IMR-90 (cell line): Measurements from ENCODE around the gene ANO2. TPM values are rescaled to one million over a fixed set of nuclear protein-coding genes. Genes with fewer than 3 reads are reported as not detected.

Experiments used
- ATAC-seq: fragments of 200-7000 bp; cut with Tn5 transposase; 2 replicates; pipeline ENCODE4 v1.9.1; 2020; ENCODE audit warnings: low read depth, mild to moderate bottlenecking, moderate library complexity
- BruUV-seq: library from RNA; stranded (reverse); fragments of 400-500 nt; replicated peaks from 2 replicates; lab custom pipeline; 2021; lab: Mats Ljungman, UMichigan
- CTCF ChIA-PET: fragments of 300-600 bp; formaldehyde crosslinking; extraction: SDS; loops from one replicate; lab custom pipeline; 2021; ENCODE audit warnings: antibody characterized with exemption; lab: Yijun Ruan, JAX
- POLR2A ChIA-PET: fragments of 300-600 bp; sonication (Branson Sonifier 250); formaldehyde crosslinking; loops from one replicate; lab custom pipeline; 2022; ENCODE audit warnings: antibody characterized with exemption; ENCODE audit not compliant: unreplicated experiment; lab: Charles Lee
- DNase-seq: peaks from one replicate; pipeline ENCODE4 v3.0.0; 2013
- H2AFZ ChIP-seq: replicated peaks from 2 replicates; pipeline ENCODE3; 2013; ENCODE audit warnings: low read length, mild to moderate bottlenecking; ENCODE audit not compliant: poor library complexity
- H2AK5ac ChIP-seq: 2 replicates; pipeline ENCODE4 v1.6.1; 2013; ENCODE audit warnings: low read depth, low read length, inconsistent platforms
- H2AK9ac ChIP-seq: replicated peaks from 2 replicates; pipeline ENCODE3; 2013; ENCODE audit warnings: mild to moderate bottlenecking, low read depth, low read length, moderate library complexity; ENCODE audit not compliant: poor library complexity
- H2BK120ac ChIP-seq: 2 replicates; pipeline ENCODE4 v1.6.1; 2013; ENCODE audit warnings: low read depth, low read length, inconsistent platforms
- H2BK15ac ChIP-seq: 3 replicates; pipeline ENCODE4 v1.6.1; 2013; ENCODE audit warnings: low read depth, low read length, inconsistent platforms
- H2BK20ac ChIP-seq: 2 replicates; pipeline ENCODE4 v1.6.1; 2013; ENCODE audit warnings: low read depth, mild to moderate bottlenecking, inconsistent platforms, low read length, moderate library complexity
- H2BK5ac ChIP-seq: 2 replicates; pipeline ENCODE4 v1.6.1; 2013; ENCODE audit warnings: mild to moderate bottlenecking, low read depth, low read length, inconsistent platforms; ENCODE audit not compliant: poor library complexity, severe bottlenecking
- H3K14ac ChIP-seq: replicated peaks from 2 replicates; pipeline ENCODE4 v1.6.1; 2013; ENCODE audit warnings: low read depth, low read length, inconsistent platforms
- H3K18ac ChIP-seq: 2 replicates; pipeline ENCODE4 v1.6.1; 2013; ENCODE audit warnings: low read depth, low read length, control low read depth
- H3K23ac ChIP-seq: 2 replicates; pipeline ENCODE4 v1.6.1; 2013; ENCODE audit warnings: low read depth, low read length, inconsistent platforms
- H3K27ac ChIP-seq: 2 replicates; pipeline ENCODE4 v1.5.1; 2013; ENCODE audit warnings: mild to moderate bottlenecking, control low read depth, low read length; ENCODE audit not compliant: insufficient read depth
- H3K27me3 ChIP-seq: 2 replicates; pipeline ENCODE4 v1.6.1; 2013; ENCODE audit warnings: low read length; ENCODE audit not compliant: control insufficient read depth, insufficient read depth
- H3K36me3 ChIP-seq: 2 replicates; pipeline ENCODE4 v1.6.1; 2013; ENCODE audit warnings: low read length, mixed read lengths; ENCODE audit not compliant: control insufficient read depth, insufficient read depth
- H3K4ac ChIP-seq: 2 replicates; pipeline ENCODE4 v1.6.1; 2013; ENCODE audit warnings: low read depth, low read length, inconsistent platforms
- H3K4me1 ChIP-seq: 2 replicates; pipeline ENCODE4 v1.6.1; 2013; ENCODE audit warnings: low read length, mixed read lengths; ENCODE audit not compliant: control insufficient read depth, insufficient read depth
- H3K4me2 ChIP-seq: 2 replicates; pipeline ENCODE4 v1.6.1; 2013; ENCODE audit warnings: low read depth, mild to moderate bottlenecking, control low read depth, low read length, moderate library complexity
- H3K4me3 ChIP-seq: 2 replicates; pipeline ENCODE4 v1.5.1; 2013; ENCODE audit warnings: low read depth, mild to moderate bottlenecking, control low read depth, low read length, moderate library complexity; ENCODE audit not compliant: insufficient read depth
- H3K56ac ChIP-seq: 2 replicates; pipeline ENCODE4 v1.6.1; 2013; ENCODE audit warnings: low read length, inconsistent platforms; ENCODE audit not compliant: insufficient read depth; ENCODE audit errors: extremely low read depth
- H3K79me1 ChIP-seq, 2 experiments: 2 replicates each; pipeline ENCODE4 v1.6.1; 2013; ENCODE audit warnings: low read length in 2 of 2, inconsistent platforms in 1 of 2, low read depth in 1 of 2
- H3K9ac ChIP-seq: 2 replicates; pipeline ENCODE4 v1.6.1; 2013; ENCODE audit warnings: low read depth, low read length, control low read depth
- H3K9me1 ChIP-seq: 2 replicates; pipeline ENCODE4 v1.6.1; 2013; ENCODE audit warnings: low read length, inconsistent platforms; ENCODE audit not compliant: insufficient read depth
- H3K9me3 ChIP-seq: 2 replicates; pipeline ENCODE4 v1.6.1; 2013; ENCODE audit warnings: low read length; ENCODE audit not compliant: control insufficient read depth, insufficient read depth
- H4K20me1 ChIP-seq: 2 replicates; pipeline ENCODE4 v1.6.1; 2013; ENCODE audit warnings: low read length, inconsistent platforms; ENCODE audit not compliant: insufficient read depth
- H4K5ac ChIP-seq: 2 replicates; pipeline ENCODE4 v1.6.1; 2013; ENCODE audit warnings: mild to moderate bottlenecking, low read depth, low read length, control low read depth
- H4K8ac ChIP-seq, 2 experiments: 2 replicates each; pipeline ENCODE4 v1.6.1; 2013; ENCODE audit warnings: low read depth in 2 of 2, low read length in 2 of 2, control low read depth in 1 of 2, inconsistent platforms in 1 of 2
- H4K91ac ChIP-seq: 2 replicates; pipeline ENCODE4 v1.6.1; 2013; ENCODE audit warnings: low read depth, low read length, inconsistent platforms; ENCODE audit not compliant: insufficient read depth
- FOS ChIP-seq: fragments of 150-350 bp; IDR thresholded peaks from 2 replicates; pipeline ENCODE4 v1.6.1; 2016; ENCODE audit warnings: low read depth, low read length
- MXI1 ChIP-seq: IDR thresholded peaks from 2 replicates; pipeline ENCODE4 v1.6.1; 2012; ENCODE audit warnings: low read depth, mild to moderate bottlenecking, low read length, moderate library complexity, borderline replicate concordance
- NFE2L2 ChIP-seq: fragments of 150-350 bp; IDR thresholded peaks from 2 replicates; pipeline ENCODE4 v1.6.1; 2016; ENCODE audit warnings: low read depth, mild to moderate bottlenecking, low read length
- POLR2A ChIP-seq: IDR thresholded peaks from 2 replicates; pipeline ENCODE4 v1.6.1; 2012; ENCODE audit warnings: mild to moderate bottlenecking, low read depth, low read length
- RFX5 ChIP-seq: IDR thresholded peaks from 2 replicates; pipeline ENCODE4 v1.8.0; 2012; ENCODE audit warnings: low read depth, mild to moderate bottlenecking, low read length, moderate library complexity
- SMC3 ChIP-seq: fragments of 150-350 bp; IDR thresholded peaks from 2 replicates; pipeline ENCODE4 v1.6.1; 2016; ENCODE audit warnings: low read depth, mild to moderate bottlenecking, antibody characterized with exemption, low read length, moderate library complexity
- WGBS, 2 experiments: methylation state at CpG; one replicate each; pipeline versions ENCODE4 v1.1.5 to v1.1.7; 2013; ENCODE audit warnings: missing lambda C conversion rate in 2 of 2; ENCODE audit not compliant: insufficient read length in 1 of 2; ENCODE audit errors: extremely low coverage in 2 of 2; 5-methylcytosine and 5-hydroxymethylcytosine counted together
- dilution Hi-C: fragments of 300-500 bp; cut with HindIII; formaldehyde crosslinking; loops from one replicate; pipeline ENCODE4 v1.14.3; 2018; ENCODE audit warnings: low sequenced_read_pairs; ENCODE audit not compliant: unreplicated experiment
- in situ Hi-C: fragments of 300-500 bp; cut with MboI; formaldehyde crosslinking; loops from 3 replicates; pipeline ENCODE4 v1.14.3; 2019; ENCODE audit warnings: low sequenced_read_pairs, inconsistent platforms, mixed read lengths
- intact Hi-C: fragments of 100-400 bp; cut with micrococcal nuclease; formaldehyde crosslinking; loops from 2 replicates; pipeline ENCODE4 v1.10.0; 2022
- polyA plus RNA-seq, 3 experiments: library from polyadenylated mRNA; depleted of rRNA; stranded (reverse); fragments of >200 nt; gene quantifications; 2 replicates each; pipeline ENCODE4 v1.2.3, GENCODE V29; 2012; ENCODE audit warnings: low replicate concordance in 1 of 3
- total RNA-seq: library from RNA; depleted of rRNA; stranded (reverse); fragments of >200 nt; gene quantifications from 2 replicates; pipeline ENCODE4 v1.2.3, GENCODE V29; 2012
- TF ChIP-seq, protein P1 (sequence below): fragments of 150-350 bp; IDR thresholded peaks from 2 replicates; pipeline ENCODE4 v1.6.1; 2016; ENCODE audit warnings: low read depth, mild to moderate bottlenecking, low read length, moderate library complexity, borderline replicate concordance
- TF ChIP-seq, protein P2 (sequence below): fragments of 150-350 bp; IDR thresholded peaks from 2 replicates; pipeline ENCODE4 v1.6.1; 2017; ENCODE audit warnings: mild to moderate bottlenecking, antibody characterized with exemption, low read length, low read depth

Gene ANO2
- total and polyA plus RNA-seq, 2 of the 4 experiments (the other 2 are of a cell fraction), result 0.22 TPM; not detected in 1

DNA sequence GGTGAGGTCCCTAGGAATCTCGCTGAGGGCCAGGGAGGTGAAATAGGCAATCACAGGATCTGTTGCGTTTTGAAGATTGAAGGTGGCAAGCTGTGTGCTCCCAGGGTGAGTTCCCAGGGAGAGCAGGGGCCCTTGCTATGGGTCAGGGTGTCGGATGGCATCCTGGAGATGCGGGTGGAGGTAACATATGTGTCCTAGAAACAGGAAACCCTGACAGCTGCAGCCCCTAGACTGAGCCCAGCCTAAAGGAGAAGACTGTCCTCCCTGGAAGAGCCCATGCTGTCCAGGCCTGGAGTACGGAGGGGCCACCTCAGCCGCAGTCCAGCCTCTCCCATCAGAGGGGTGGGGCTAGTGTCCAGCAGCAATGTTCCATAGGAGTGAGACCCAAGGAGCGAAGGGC is 318.9 kb downstream of the ANO2 start:
- H3K23ac ChIP-seq, result no peak overlapping the region
- no peak overlapping the region for H3K4me2 ChIP-seq
- ChIA-PET POLR2A (no interaction called here), CTCF (no interaction called here)
- H2BK120ac ChIP-seq, result no peak overlapping the region
- no peak overlapping the region for H3K9ac ChIP-seq
- H2BK20ac ChIP-seq, result no peak overlapping the region
- in situ Hi-C loops (no loop called here), dilution Hi-C loops (no loop called here), intact Hi-C loops (no loop called here)
- peaks cover 63% of the 10 kb centered on the region for H3K27me3 ChIP-seq
- H3K79me1 ChIP-seq, result no peaks in the 10 kb centered on the region
- H2AFZ ChIP-seq, result no peak overlapping the region
- WGBS, 2 experiments, result 75% methylated on average over 3 of the region's 7 CpGs; no CpG with 5 or more reads in 1 of the 2 experiments
- H3K56ac ChIP-seq, result no peak overlapping the region
- H3K18ac ChIP-seq, result no peak overlapping the region
- no peak overlapping the region for H3K27ac ChIP-seq
- no peaks in the 10 kb centered on the region for H3K36me3 ChIP-seq
- no peak overlapping the region for H3K4me3 ChIP-seq
- H4K8ac ChIP-seq, result no peak overlapping the region
- H3K4me1 ChIP-seq, result no peaks in the 10 kb centered on the region
- H2AK9ac ChIP-seq, result no peak overlapping the region
- ATAC-seq, result no peak
- no peak overlapping the region for H4K5ac ChIP-seq
- H2BK15ac ChIP-seq, result no peak overlapping the region
- no peak overlapping the region for H3K14ac ChIP-seq
- DNase-seq, result no peak
- no peak overlapping the region for H2AK5ac ChIP-seq
- no peak overlapping the region for H2BK5ac ChIP-seq
- TF ChIP-seq MXI1 (no peak), FOS (no peak), NFE2L2 (no peak), POLR2A (no peak), SMC3 (no peak), RFX5 (no peak)
- TF ChIP-seq, protein P1, sequence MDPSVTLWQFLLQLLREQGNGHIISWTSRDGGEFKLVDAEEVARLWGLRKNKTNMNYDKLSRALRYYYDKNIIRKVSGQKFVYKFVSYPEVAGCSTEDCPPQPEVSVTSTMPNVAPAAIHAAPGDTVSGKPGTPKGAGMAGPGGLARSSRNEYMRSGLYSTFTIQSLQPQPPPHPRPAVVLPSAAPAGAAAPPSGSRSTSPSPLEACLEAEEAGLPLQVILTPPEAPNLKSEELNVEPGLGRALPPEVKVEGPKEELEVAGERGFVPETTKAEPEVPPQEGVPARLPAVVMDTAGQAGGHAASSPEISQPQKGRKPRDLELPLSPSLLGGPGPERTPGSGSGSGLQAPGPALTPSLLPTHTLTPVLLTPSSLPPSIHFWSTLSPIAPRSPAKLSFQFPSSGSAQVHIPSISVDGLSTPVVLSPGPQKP, result no peak
- TF ChIP-seq, protein P2, sequence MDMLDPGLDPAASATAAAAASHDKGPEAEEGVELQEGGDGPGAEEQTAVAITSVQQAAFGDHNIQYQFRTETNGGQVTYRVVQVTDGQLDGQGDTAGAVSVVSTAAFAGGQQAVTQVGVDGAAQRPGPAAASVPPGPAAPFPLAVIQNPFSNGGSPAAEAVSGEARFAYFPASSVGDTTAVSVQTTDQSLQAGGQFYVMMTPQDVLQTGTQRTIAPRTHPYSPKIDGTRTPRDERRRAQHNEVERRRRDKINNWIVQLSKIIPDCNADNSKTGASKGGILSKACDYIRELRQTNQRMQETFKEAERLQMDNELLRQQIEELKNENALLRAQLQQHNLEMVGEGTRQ, result no peak
- BruUV-seq, result no TSS peak
- H3K9me3 ChIP-seq, result no peaks in the 10 kb centered on the region
- H3K9me1 ChIP-seq, result no peaks in the 10 kb centered on the region
- H4K20me1 ChIP-seq, result no peaks in the 10 kb centered on the region
- no peak overlapping the region for H3K4ac ChIP-seq
- H4K91ac ChIP-seq, result no peak overlapping the region
